Measurements from ENCODE around the gene MAPKAPK2.

- TF ChIP-seq CTCF (IDR thresholded peaks at IDR 0.05; ENCODE audit: low read length): no peak
- no peak for TF ChIP-seq EZH2 (optimal IDR thresholded peaks at IDR 0.05; ENCODE audit: low read depth, low read length)
Measured at GRCh38 chr1:206651958-206652890, 32.5 kb upstream of the MAPKAPK2 start.

Measured in MM.1S (cell line).